Parathyroid adenoma (tissue), 2 donors: ENCODE measurements around the gene ARPC4.

ENCODE experiments used
- H2AFZ ChIP-seq: fragments of 300-600 bp; sonication (generic); one replicate; pipeline ENCODE4 v1.7.0; 2017; ENCODE audit warnings: antibody characterized with exemption, mild to moderate bottlenecking
- H3K27ac ChIP-seq: fragments of 300-600 bp; sonication (generic); one replicate; pipeline ENCODE4 v1.7.0; 2017
- H3K27me3 ChIP-seq: fragments of 300-600 bp; sonication (generic); one replicate; pipeline ENCODE4 v1.7.0; 2017; ENCODE audit warnings: low read length; ENCODE audit not compliant: control insufficient read depth, insufficient read depth
- H3K36me3 ChIP-seq: fragments of 300-600 bp; sonication (generic); one replicate; pipeline ENCODE4 v1.7.0; 2017; ENCODE audit warnings: low read length; ENCODE audit not compliant: control insufficient read depth, insufficient read depth
- H3K4me1 ChIP-seq: fragments of 300-600 bp; sonication (generic); one replicate; pipeline ENCODE4 v1.7.0; 2017; ENCODE audit warnings: control low read depth
- H3K4me2 ChIP-seq: fragments of 300-600 bp; sonication (generic); one replicate; pipeline ENCODE4 v1.7.0; 2017; ENCODE audit warnings: low read length
- H3K4me3 ChIP-seq: fragments of 300-600 bp; sonication (generic); one replicate; pipeline ENCODE4 v1.7.0; 2017; ENCODE audit warnings: low read depth, low read length
- H3K79me2 ChIP-seq: fragments of 300-600 bp; sonication (generic); one replicate; pipeline ENCODE4 v1.7.0; 2017; ENCODE audit warnings: control low read depth
- H3K9ac ChIP-seq: fragments of 300-600 bp; sonication (generic); one replicate; pipeline ENCODE4 v1.7.0; 2017; ENCODE audit warnings: mild to moderate bottlenecking
- H3K9me3 ChIP-seq: fragments of 300-600 bp; sonication (generic); one replicate; pipeline ENCODE4 v1.7.0; 2017; ENCODE audit warnings: low read length; ENCODE audit not compliant: control insufficient read depth
- TF ChIP-seq, protein P1 (sequence below): fragments of 300-600 bp; sonication (generic); IDR thresholded peaks from one replicate; pipeline ENCODE4 v1.7.0; 2017; ENCODE audit warnings: antibody characterized with exemption, mild to moderate bottlenecking
- donor health status: primary hyperparathyroidism.

Gene ARPC4

GRCh38 chr3:9855594-9855993, 62.7 kb downstream of the ARPC4 start:
- Histone ChIP-seq H3K4me3 (no peak overlapping the region), H3K27ac (no peak overlapping the region), H3K9me3 (no peaks in the 10 kb centered on the region), H2AFZ (no peak overlapping the region), H3K4me2 (no peak overlapping the region), H3K27me3 (no peaks in the 10 kb centered on the region), H3K79me2 (no peaks in the 10 kb centered on the region), H3K4me1 (no peaks in the 10 kb centered on the region), H3K9ac (no peak overlapping the region), H3K36me3 (no peaks in the 10 kb centered on the region)
- TF ChIP-seq, protein P1, sequence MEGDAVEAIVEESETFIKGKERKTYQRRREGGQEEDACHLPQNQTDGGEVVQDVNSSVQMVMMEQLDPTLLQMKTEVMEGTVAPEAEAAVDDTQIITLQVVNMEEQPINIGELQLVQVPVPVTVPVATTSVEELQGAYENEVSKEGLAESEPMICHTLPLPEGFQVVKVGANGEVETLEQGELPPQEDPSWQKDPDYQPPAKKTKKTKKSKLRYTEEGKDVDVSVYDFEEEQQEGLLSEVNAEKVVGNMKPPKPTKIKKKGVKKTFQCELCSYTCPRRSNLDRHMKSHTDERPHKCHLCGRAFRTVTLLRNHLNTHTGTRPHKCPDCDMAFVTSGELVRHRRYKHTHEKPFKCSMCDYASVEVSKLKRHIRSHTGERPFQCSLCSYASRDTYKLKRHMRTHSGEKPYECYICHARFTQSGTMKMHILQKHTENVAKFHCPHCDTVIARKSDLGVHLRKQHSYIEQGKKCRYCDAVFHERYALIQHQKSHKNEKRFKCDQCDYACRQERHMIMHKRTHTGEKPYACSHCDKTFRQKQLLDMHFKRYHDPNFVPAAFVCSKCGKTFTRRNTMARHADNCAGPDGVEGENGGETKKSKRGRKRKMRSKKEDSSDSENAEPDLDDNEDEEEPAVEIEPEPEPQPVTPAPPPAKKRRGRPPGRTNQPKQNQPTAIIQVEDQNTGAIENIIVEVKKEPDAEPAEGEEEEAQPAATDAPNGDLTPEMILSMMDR: no peak
